ENCODE data around the gene TFB1M.

DNA sequence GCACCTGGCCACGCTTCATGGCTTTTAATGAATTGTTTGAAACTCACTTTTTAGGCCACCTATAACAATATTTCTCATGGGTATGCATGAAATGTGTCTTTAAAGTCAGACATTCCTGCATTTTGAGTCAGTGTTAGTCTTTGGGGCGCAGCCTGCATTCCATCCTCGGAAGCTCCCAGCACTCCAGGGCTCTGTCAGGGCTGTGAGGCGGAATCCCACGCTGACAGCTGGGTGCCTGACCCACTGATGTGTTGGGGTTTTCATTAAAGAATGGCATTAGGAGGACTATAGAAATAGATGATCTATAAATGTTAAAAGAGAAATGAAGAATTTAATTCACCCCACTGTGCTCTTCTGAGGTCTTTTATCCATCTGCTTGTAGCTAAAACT lies 66.7 kb downstream of the TFB1M start:
- TF ChIP-seq, protein P1, sequence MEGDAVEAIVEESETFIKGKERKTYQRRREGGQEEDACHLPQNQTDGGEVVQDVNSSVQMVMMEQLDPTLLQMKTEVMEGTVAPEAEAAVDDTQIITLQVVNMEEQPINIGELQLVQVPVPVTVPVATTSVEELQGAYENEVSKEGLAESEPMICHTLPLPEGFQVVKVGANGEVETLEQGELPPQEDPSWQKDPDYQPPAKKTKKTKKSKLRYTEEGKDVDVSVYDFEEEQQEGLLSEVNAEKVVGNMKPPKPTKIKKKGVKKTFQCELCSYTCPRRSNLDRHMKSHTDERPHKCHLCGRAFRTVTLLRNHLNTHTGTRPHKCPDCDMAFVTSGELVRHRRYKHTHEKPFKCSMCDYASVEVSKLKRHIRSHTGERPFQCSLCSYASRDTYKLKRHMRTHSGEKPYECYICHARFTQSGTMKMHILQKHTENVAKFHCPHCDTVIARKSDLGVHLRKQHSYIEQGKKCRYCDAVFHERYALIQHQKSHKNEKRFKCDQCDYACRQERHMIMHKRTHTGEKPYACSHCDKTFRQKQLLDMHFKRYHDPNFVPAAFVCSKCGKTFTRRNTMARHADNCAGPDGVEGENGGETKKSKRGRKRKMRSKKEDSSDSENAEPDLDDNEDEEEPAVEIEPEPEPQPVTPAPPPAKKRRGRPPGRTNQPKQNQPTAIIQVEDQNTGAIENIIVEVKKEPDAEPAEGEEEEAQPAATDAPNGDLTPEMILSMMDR (IDR thresholded peaks at IDR 0.05), result no peak
- TF ChIP-seq POLR2A (IDR thresholded peaks at IDR 0.05), result no peak
